Measurements from ENCODE around the gene LINGO3. TPM values are rescaled to one million over a fixed set of nuclear protein-coding genes. Genes with fewer than 3 reads are reported as not detected.

Gene LINGO3
- total RNA-seq, 4 donors from 2014 or later: not detected

DNA sequence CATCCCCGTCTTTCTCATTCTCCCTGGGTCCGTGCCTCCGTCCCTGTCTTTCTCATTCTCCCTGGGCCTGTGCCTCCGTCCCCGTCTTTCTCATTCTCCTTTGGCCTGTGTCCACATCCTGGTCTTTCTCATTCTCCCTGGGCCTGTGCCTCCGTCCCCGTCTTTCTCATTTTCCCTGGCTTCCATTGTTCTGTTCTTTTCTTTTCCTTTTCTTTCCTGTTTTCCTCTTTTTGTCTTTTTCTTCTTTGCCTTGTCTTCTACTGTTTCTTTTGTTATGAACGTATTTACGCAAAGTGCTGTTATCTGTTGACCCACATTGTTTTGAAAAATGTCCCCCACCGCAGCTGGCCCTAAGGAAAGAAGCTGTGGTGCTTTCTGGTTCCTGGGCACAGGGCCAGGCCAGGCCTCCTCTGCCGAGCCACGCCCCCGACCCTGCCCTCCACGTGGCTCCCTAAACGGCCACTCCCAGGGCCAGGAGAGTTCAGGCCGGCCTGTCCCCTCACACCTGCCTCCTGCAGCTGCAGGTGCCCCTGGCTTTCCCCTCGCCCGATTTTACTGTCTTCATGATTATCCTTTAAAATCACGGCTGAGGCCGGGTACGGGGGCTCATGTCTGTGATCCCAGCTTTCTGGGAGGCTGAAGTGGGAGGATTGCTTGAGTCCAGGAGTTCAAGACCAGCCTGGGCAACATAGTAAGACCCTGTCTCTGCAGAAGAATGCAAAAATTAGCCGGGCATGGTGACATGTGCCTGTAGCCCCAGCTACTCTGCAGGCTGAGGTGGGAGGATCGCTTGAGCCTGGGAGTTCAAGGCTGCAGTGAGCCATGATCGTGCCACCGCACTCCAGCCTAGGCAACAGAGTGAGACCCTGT is 38.1 kb upstream of the LINGO3 start:
- H3K4me3 ChIP-seq: no peak overlapping the region
- H3K9me3 ChIP-seq: no peaks in the 10 kb centered on the region
- no peaks in the 10 kb centered on the region for H3K4me1 ChIP-seq
- no peaks in the 10 kb centered on the region for H3K27me3 ChIP-seq
- no peak for DNase-seq
- H3K27ac ChIP-seq: no peak overlapping the region
- intact Hi-C loops (cut with DNase I; ENCODE audit: low total_unique reads): no loop called here
- TF ChIP-seq, protein P1, sequence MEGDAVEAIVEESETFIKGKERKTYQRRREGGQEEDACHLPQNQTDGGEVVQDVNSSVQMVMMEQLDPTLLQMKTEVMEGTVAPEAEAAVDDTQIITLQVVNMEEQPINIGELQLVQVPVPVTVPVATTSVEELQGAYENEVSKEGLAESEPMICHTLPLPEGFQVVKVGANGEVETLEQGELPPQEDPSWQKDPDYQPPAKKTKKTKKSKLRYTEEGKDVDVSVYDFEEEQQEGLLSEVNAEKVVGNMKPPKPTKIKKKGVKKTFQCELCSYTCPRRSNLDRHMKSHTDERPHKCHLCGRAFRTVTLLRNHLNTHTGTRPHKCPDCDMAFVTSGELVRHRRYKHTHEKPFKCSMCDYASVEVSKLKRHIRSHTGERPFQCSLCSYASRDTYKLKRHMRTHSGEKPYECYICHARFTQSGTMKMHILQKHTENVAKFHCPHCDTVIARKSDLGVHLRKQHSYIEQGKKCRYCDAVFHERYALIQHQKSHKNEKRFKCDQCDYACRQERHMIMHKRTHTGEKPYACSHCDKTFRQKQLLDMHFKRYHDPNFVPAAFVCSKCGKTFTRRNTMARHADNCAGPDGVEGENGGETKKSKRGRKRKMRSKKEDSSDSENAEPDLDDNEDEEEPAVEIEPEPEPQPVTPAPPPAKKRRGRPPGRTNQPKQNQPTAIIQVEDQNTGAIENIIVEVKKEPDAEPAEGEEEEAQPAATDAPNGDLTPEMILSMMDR (IDR thresholded peaks at IDR 0.05): no peak
- TF ChIP-seq POLR2A (IDR thresholded peaks at IDR 0.05): no peak
- H3K36me3 ChIP-seq: no peaks in the 10 kb centered on the region

- no peak overlapping the region for H3K4me3 ChIP-seq
- intact Hi-C loops (cut with DNase I; ENCODE audit: low total_unique reads): no loop called here
- no peaks in the 10 kb centered on the region for H3K9me3 ChIP-seq
- no peaks in the 10 kb centered on the region for H3K4me1 ChIP-seq
- H3K27ac ChIP-seq: no peak overlapping the region
- no peaks in the 10 kb centered on the region for H3K36me3 ChIP-seq
- TF ChIP-seq, protein P1 (IDR thresholded peaks at IDR 0.05): no peak
- TF ChIP-seq POLR2A (IDR thresholded peaks at IDR 0.05): no peak
- no peaks in the 10 kb centered on the region for H3K27me3 ChIP-seq
- no peak for DNase-seq
These were observed 37.1 kb upstream of the LINGO3 start for GRCh38 chr19:2345076-2345475.

DNA sequence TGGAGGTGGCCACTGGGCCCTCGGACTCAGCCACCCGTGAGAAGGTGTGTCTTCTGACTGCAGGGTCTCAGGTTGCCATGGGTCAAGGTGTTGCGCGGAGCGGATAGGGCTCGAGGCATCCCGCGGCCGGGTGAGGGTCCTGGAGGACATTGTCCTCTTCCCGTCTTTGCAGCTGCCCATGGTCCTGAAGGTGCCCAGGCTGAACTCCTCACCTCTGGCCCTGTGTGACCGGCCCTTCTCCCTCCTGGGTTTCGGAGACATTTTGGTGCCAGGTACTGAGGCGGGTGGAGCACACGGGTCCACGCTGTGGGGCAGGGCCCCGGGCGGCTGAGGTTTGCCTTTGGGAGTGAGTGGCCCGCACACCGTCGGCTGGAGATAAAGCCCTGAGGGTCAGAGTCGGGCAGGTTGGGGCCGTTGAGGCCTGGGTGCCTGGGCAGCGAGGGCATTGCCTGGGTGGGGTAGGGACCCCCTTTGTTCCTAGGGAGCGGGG is 36.5 kb upstream of the LINGO3 start:
- DNase-seq: no peak
- intact Hi-C loops (cut with DNase I; ENCODE audit: low total_unique reads): no loop called here
- TF ChIP-seq, protein P1 (IDR thresholded peaks at IDR 0.05): no peak
- no peak for TF ChIP-seq POLR2A (IDR thresholded peaks at IDR 0.05)
- Histone ChIP-seq H3K27ac (no peak overlapping the region), H3K36me3 (no peaks in the 10 kb centered on the region), H3K9me3 (no peaks in the 10 kb centered on the region), H3K27me3 (no peaks in the 10 kb centered on the region), H3K4me1 (no peaks in the 10 kb centered on the region), H3K4me3 (no peak overlapping the region)

DNA sequence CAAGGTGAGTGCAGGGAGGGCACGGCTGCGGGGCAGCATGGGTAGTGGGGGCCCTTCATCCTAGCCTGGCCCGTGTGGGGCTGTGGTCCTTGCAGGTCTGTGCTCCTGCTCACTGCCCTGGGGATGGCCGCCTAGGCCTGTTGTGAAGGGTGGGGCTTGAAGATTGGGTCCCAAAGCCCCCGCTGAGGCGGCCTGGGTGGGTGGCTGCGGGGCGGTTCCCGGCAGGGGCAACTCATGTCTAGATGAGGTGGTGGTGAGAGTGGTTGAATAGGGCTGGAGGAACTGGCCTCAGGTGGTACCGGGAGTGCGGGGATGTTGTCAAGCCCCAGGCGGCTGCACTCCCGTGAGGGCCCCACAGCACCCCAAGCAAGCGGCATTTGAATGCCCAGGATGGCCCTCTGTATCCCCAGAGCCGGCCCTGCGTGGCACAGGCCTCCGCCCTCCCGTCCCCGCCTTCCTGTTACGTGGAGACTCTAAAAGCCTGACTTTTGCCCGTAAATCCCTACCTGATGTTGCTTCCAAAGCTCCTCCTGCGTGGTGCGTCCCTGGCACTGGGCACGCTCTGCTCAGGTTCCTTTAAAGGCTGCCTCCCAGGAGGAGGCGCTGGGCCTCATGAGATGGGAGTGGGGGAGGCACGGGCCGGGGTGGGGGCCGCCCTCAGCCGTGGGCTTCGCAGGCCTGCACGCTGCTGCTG is 35.5 kb upstream of the LINGO3 start:
- H3K4me3 ChIP-seq: no peak overlapping the region

More for the DNA sequence above, 35.5 kb upstream of the LINGO3 start:
- TF ChIP-seq, protein P1 (IDR thresholded peaks at IDR 0.05): no peak
- TF ChIP-seq POLR2A (IDR thresholded peaks at IDR 0.05): no peak
- no peaks in the 10 kb centered on the region for H3K4me1 ChIP-seq
- H3K36me3 ChIP-seq: no peaks in the 10 kb centered on the region
- DNase-seq: no peak
- intact Hi-C loops (cut with DNase I; ENCODE audit: low total_unique reads): no loop called here
- H3K27ac ChIP-seq: no peak overlapping the region
- H3K27me3 ChIP-seq: no peaks in the 10 kb centered on the region
- H3K9me3 ChIP-seq: no peaks in the 10 kb centered on the region
